ENCODE data around the gene PRKAG2. TPM values are rescaled to one million over a fixed set of nuclear protein-coding genes. Genes with fewer than 3 reads are reported as not detected.
"Not testable (repeated sequence)": the region's sequence is repeated elsewhere in the genome, so short reads cannot be mapped to it uniquely, and the experiment has no call there.

The PRKAG2 gene
- total RNA-seq, 1 donor from 2014 or later = 17.7 TPM

DNA sequence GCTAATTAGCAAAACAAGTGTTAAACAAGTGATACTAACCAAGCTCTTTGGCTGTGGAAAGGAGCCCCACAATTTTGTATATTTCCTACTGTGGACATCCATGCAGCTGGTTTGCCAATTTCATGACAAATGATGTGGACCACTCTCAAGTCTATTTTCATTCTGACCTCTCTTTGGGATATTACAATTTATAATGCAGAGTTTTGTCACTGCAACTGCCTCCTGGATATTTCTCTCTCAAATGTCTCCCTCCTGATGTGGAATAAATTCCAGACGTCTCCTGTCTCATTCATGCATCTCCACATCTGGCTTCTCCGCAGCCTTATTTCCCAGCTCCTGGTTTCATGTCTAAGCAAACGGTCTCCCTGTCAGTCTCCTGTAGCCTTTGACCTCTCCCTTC is 276.6 kb downstream of the PRKAG2 start:
- intact Hi-C loops (cut with micrococcal nuclease) = no loop called here

DNA sequence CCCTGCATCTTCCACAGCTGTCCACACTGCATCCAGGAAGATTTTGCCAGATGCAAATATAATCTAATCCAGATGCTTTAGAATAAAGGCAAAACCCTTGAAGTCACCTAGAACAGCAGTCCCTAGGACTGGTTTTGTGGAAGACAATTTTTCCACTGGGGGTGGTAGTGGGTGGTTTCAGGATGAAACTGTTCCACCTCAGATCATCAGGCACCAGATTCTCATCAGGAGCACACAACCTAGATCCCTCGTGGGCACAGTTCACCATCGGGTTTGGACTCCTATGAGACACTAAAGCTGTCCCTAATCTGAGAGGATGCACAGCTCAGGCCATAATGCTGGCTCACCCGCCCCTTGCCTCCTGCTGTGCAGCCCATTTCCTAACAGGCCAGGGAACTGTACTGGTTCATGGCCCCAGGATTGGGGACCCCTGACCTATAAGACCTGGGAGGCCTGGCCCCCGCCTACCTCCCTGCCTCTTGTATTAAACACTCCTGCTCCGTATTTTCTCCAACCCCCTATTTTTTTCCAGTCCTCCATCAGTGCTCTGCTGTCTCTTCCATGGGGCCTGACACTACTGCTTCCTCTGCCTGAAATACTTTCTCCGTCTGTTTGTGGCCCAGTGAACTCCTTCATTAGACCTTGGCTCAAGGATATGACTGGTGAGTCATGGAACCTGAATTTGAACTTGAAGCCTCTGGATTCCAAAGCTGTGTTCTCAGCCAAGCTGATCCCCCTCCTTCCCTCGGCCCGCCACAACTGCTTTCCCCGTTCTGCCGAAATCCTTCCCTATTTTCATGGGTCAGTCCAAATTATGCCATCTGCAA is 277.3 kb downstream of the PRKAG2 start:
- intact Hi-C loops (cut with micrococcal nuclease) = no loop called here

DNA sequence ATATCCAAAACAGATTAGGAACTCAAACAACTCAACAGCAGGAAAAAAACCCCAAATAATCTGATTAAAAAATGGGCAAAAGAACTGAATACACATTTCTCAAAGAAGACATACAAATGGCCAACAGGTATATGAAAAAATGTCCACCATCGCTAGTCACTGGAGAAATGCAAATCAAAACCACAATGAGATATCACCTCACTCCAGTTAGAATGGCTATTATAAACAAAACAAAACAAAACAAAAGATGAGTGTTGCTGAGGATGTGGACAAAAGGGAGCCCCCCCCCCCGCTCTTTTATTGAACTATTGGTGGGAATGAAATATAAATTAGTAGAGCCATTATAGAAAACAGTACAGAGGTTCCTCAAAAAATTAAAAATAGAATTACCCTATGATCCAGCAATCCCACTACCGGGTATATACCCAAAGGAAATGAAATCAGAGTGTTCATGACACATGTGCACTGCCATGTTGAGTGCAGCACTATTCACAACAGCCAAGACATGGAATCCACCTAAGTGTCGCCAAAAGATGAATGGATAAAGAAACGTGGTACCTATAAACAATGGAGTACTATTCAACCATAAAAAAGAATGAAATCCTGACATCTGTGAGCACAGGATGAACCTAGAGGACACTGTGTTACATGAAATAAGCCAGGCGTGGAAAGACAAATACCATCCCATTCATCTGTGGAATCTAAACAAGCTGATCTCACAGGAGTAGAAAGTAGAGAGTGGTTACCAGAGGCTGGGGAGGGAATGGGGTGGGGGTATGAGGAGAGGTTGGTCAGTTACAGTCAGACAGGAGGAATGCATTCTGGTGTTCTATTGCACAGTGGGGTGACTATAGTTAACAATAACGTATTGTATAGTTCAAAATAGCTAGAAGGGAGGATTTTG is 279.1 kb downstream of the PRKAG2 start:
- intact Hi-C loops (cut with micrococcal nuclease) = no loop called here

DNA sequence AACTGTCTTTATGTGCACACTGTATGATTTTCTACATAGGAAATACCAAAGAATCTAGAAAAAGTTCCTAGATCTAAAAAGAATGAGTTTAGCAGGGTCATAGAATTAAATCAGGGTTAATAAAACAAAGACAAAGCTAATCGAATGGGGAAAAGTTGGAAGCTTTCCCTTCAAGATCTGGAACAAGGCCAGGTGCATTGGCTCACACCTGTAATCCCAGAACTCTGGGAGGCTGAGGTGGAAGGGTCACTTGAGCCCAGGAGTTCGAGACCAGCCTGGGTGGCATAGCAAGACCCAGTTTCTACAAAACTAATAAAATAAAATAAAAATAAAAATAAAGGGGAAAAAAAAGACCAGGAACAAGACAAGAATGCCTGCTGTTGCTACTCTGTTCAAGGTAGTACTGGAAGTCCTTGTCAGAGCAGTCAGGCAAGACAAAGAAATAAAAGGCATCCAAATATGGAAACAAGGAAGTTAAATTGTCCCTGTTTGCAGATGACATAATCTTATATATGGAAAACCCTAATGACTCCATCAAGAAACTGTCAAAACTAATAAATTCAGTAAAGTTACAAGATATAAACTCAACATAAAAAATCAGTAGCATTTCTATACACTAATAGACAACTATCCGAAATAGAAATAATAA is 281.1 kb downstream of the PRKAG2 start:
- intact Hi-C loops (cut with micrococcal nuclease) = no loop called here

DNA sequence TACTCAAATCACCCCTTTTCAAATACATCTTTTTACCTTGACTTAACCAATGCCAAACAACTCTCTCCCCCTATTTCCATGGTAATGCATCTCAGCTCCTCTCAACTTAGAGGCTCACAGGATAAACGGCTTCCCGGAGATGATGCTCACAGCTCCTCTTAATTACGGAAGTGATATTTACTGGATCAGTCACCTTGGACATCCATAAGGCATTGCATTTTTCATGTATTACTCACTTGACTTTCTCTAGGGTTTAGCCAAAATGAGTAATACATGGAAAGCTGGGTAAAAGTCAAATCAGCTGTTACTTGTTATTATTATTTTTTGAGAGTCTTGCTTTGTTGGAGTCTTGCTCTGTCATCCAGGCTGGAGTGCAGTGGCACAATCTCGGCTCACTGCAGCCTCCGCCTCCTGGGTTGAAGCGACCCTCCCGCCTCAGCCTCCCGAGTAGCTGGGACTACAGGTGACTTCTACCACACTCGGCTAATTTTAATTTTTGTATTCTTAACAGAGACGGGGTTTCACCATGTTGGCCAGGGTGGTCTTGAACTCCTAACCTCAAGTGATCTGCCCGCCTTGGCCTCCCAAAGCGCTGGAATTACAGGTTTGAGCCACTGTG is 283.9 kb downstream of the PRKAG2 start:
- intact Hi-C loops (cut with micrococcal nuclease) = no loop called here

DNA sequence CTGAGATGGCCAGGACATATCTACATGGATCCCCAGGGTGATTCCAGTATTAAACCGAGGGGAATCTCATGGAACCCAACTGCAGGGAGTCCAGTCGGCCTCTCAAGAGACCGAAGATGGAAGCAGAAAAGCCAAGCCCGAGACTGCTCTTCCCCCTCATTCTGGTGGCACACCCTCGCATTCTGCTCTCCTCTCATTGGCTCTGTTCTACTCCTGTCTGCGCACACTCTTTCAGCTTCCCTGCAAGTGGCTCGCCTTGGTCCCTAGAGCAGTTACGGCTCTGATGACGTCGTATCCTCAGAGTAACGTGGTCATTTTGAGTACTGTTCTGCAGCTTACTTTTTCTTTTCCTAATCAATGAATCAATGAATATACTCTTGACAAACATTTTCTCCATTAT is 284.6 kb downstream of the PRKAG2 start:
- intact Hi-C loops (cut with micrococcal nuclease) = no loop called here

DNA sequence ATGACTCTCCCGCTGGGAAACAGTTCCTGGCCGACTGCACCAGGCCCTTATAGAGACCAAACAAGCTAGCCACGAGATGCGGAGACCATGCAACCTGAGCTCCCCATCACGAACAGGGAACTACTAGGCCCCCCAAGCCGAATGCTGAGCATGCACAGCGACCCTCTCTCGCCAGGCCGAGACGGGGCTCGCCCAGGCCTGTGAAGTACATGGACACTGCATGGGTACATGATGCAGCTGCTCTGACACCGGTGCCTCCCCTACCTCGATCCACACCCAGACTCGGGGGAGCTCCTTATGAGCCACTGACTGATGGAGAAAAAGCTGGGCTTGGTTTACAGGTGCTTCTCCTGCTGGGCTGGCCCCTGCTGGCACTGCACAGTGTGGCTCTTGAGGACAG is 285.0 kb downstream of the PRKAG2 start:
- intact Hi-C loops (cut with micrococcal nuclease) = no loop called here

DNA sequence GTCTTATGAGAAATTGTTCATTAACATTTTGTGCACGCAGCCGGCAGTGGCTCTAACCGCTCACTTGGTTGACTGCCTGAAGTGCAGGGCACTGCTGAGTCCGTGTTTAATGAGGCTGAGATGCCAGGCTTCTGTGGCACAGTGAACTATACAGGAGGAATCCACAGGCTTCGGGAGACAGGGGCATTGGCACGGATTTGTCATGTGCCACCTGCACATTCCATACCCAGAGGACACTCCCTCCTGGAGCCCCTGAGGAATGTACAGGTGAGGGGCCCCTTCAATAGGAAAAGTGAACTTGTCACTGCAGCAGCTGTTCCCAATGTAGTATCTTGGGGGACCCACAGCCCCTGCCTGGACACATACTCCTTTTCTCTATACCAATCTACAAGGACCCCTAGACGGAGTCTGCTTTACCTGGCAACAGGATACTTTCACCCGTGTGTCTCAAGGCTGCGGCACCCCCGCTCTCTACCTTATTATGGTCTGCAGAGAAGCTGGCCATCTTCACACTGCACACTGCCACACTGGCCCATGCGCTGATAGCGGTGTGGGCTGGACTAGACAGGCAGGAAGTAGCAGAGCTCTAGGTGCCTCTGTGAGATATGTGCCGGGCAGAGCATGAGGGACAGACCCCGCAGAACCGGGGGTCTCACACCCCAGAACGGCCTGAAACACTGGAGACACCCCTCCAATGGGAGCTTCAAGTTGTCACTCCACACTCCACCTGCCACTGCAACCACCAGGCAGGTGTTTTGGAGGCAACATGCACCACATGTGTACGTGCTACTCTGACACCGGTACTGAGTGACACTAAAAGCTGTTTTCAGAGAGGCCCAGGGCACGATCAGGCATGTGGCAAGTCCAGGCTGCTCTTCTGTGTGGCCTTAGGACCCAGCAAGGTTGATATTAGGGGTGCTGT is 285.8 kb downstream of the PRKAG2 start:
- intact Hi-C loops (cut with micrococcal nuclease) = no loop called here

DNA sequence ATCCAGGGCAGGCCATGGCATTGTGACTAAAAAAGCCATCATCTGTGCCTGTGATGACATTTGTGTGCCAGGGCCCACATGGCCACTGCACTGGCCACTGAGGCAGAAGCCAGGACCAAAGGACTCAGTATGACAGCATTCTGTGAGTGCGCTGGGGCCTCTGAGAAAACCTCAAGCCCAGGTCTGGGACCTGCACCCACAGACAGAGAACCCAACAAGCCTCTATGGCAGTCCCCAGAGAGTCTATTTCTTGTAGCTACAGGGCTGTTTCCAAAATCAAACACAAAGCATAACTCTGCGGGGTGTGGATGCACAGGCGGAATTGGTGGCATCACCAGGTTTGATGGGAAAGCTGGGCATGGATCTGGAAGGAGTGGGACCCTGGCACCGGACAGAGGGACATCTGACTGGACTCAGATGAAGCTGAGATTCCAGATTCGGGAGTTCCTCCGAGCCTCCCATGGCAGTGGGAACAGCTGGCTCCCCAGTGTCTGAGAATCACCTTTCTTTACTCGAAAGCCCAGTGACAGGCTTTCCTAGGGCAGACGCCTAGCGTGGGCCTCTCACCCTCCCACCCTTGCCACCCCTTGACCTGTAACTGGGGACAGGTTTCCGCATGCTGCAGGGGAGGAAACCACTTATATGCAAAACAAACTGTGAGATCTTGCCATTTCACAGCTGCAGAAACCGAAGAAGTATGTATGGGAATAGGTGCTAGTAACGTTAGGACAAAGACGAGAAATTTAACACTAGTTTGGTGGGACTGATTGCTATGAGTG is 286.7 kb downstream of the PRKAG2 start:
- intact Hi-C loops (cut with micrococcal nuclease) = no loop called here

DNA sequence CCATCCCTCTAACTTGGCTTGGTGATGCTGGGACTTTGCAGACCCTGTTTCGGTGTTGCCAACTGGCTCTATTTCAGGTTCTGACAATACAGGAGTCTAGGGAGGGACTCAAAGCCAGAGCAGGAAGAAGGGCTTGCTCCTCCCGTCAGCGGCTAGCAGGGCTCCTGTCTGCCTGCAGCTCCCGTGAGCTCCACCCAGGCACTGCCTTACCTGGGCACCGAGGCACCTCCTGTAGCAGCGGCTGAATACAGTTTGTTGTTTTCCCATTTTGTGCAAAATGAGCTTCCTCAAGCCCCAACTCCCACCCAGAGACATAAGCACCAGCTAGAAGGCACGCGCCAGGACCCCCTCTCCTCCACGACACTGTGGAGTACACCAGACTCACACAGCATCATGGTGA is 287.9 kb downstream of the PRKAG2 start:
- intact Hi-C loops (cut with micrococcal nuclease) = no loop called here

DNA sequence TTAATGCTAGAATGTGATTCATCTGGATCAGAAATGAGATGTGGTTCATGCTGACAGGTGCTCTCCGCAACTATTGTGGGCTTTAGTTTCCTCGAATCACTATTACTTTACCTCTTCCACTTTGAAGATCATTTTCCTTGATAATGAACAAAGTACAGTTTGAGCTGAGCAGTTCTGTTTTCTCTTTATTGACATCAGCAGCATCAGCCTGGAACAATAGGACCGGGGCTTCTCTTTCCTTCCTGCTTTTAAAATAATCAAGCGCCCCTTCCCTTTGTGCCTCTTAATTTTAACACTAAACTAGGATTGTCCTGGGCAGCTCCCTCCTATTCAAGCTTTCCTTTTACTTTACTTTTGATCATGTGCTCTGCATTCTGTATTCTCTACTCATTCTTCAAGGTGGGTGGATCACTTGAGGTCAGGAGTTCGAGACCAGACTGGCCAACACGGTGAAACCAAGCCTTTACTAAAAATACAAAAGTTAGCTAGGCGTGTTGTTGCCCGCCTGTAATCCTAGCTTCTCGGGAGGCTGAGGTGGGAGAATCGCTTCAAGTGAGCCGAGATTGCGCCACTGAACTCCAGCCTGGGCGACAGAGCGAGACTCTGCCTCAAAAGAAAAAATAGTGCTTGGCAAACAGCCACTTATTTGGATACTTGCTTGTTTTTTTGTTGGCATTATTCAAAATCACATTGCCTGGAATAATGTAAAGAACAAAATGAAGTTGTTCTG is 290.2 kb downstream of the PRKAG2 start:
- intact Hi-C loops (cut with micrococcal nuclease) = no loop called here

DNA sequence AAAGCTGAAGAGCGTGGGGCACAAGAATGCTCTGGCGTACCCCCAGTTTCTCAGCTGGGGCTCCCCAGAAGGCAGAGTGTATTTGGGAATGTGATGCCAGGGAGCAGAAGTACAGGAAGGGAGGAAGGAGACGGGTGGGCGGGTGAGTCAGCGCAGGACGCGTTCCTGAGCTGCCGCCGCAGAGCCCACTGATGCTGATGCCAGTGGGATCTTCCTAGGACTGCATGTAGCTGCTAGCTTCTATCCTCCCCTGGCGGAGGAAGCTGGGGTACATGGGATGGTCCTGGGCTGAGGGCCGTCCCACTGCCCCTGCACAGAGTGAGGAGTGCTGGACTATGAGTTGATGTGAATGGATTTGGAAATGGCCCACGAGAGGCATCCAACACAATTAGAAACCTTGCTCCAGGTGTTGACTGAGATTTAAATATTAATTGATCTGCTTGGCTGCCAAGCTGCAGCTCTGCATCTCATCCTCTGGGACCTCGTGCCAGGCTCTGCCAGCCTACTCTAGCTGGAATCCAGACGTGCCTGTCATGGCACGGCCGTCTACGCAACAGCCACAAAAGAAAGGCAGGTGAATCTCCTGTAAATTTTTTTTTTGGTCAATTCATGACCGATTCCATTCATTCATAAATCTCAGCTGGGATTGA is 291.0 kb downstream of the PRKAG2 start:
- intact Hi-C loops (cut with micrococcal nuclease) = no loop called here

DNA sequence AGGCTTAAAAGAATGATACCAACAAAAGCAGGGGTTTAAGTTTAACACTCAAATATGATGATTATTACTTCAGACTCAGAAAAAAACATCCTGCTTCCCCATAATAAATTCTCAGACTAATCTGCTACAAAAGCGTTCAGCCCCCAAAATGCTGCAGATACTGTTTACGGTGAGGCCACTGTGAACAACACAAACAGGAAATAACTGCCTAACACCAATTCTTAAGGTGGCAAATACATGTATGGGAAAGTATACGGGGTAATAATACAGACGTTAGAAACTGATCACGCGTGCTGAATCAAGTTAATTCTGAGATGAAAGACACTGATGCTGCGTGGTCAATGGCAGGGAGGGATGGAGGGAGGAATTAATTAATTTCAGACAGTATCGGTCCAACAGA is 295.2 kb downstream of the PRKAG2 start:
- intact Hi-C loops (cut with micrococcal nuclease) = no loop called here

DNA sequence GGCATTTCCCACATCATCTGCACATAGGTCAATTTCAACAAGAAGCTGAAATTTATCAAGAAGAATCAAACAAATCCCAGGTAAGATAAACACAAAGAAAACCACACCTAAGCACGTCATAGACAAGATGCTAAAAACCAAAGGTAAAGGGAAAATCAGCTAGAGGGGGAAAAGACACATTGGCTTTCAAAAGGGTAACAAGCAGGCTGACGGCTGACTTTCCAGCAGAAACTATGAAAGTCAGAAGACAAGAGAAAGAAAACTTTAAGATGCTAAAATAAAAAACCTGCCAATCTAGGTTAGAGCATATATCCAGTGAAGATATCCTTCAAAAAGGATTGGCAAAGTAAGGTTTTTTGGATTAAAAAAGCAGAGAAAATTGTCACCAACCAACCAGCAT is 297.3 kb downstream of the PRKAG2 start:
- intact Hi-C loops (cut with micrococcal nuclease) = no loop called here

DNA sequence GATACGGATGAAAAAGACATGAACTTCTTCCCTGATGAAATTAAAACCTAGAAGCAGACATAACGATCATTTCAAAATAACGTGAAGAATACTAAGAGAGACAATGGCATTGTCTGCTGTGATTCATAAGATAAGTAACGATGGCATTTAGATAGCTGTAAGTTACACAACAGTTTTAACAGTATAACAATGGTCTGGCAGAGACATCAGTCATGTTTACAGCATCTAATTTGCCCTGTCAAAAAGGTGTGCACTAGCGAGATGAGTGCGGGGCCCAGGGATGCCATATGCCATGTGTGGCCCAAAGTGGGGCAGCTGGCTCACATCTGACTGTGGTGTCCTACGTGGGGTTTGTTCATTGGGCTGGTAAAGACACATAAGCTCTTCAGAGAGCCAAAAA is 301.5 kb downstream of the PRKAG2 start:
- intact Hi-C loops (cut with micrococcal nuclease) = no loop called here

DNA sequence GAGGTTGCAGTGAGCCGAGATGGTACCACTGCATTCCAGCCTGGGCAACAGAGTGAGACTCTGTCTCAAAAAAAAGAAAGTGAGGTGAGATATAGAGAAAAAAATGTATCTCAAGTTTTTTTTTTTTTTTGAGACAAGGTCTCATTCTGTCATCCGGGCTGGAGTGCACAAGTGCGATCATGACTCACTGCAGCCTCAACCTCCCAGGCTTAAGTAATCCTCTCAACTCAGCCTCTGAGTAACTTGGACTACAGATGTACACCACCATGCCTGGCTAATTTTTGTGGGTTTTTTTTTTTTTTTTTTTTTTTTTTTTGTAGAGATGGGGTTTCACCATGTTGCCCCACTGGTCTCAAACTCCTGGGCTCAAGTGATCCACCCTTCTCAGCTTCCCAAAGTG is 303.9 kb downstream of the PRKAG2 start:
- intact Hi-C loops (cut with micrococcal nuclease) = not testable (repeated sequence)

DNA sequence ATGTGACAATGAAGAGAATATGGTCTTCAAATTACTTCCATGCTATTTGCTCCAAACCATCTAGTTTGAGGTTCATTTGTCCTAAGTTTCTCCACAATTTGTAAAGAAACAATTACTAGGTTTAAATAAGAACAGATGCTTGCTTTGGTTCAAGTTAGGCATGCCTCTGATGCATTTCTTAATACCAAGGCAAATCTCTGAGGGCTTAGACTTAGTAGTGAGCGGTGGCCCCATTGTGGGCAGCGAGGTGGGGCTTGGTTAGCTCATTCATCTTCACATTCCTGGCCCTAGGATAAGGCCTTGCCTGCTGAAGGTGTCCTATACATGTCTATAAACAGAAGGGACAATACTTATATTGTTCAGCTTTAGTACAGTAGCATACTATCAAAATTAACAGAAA is 304.8 kb downstream of the PRKAG2 start:
- intact Hi-C loops (cut with micrococcal nuclease) = no loop called here

DNA sequence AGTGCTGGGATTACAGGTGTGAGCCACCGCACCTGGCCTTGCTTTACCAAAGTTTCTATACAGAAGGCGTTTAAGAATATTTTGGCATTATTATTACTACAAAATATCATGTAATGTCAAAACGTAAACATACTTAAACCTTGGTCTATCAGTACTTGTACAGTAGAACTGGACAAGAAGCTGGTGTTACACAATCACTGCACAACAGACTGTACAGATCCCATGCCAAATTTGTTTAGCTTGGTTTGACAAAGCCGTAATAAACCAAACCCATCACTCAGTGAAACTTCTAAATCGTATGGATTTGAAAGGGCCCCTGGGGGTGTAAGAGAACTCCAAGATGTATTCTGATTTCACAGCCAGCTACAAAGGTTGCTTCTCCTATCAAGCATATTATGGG is 305.4 kb downstream of the PRKAG2 start:
- intact Hi-C loops (cut with micrococcal nuclease) = loop anchor here (2.0 kb wide), 1 partner anchor 61 kb away; no protein-coding TSS in a partner anchor

All from T-helper 1 cell treated with Interleukin-12 subunit alpha and Interleukin-12 subunit beta and Interleukin-4 antibody, amounts not matched to agents 30 ng/mL and 1 ng/mL, for 36 hours (primary cell).